GM21526 (cell line): Measurements from ENCODE around the gene RASA4B.
A peak's percentile ranks its signal among the peaks of the same experiment; 100 is the strongest.
"Not testable (repeated sequence)": the region's sequence is repeated elsewhere in the genome, so short reads cannot be mapped to it uniquely, and the experiment has no call there.

ENCODE experiments used
- ATAC-seq: cut with Tn5 transposase; IDR thresholded peaks from one replicate; pipeline ENCODE4 v1.9.1; 2021; ENCODE audit warnings: moderate library complexity; ENCODE audit not compliant: unreplicated experiment, low FRiP score

Gene RASA4B

DNA sequence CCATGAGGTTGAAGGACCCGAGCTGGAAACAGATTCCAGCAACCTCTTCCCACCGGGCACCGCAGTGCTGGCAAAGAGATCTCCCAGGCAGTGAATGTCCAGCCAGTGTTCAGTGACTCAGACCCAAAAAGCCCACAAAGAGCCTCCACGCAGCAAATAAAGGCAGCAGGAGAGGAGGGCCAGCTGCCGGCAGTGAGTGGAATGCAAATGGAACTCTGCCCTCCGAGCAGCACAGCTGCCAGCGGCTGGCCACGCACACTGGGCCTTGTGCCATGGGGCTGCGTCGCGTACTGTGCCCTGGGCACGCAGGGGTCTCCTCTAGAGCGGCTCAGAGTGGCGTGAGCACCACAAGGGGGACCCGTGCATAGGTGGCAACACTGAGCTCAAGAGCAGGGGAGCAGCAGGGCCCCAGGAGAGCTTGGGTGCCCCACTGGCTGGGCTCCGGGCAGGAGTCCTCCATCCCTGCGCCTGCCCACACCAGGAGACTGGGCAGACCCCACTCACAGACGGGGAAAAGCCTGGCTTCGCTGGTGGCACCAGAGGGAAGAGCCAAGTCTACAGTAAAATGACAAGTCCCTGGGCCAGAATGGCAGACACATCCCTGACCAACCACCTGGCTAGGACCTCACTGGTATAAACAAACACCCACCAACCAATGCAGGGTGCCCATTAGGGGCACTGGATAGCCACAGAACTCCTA is 42.7 kb downstream of the RASA4B start:
- ATAC-seq, result not testable (repeated sequence)

GRCh38 chr7:102474116-102474515 is 43.5 kb downstream of the RASA4B start:
- not testable (repeated sequence) for ATAC-seq

GRCh38 chr7:102473271-102473991 is 44.1 kb downstream of the RASA4B start:
- no peak for ATAC-seq

DNA sequence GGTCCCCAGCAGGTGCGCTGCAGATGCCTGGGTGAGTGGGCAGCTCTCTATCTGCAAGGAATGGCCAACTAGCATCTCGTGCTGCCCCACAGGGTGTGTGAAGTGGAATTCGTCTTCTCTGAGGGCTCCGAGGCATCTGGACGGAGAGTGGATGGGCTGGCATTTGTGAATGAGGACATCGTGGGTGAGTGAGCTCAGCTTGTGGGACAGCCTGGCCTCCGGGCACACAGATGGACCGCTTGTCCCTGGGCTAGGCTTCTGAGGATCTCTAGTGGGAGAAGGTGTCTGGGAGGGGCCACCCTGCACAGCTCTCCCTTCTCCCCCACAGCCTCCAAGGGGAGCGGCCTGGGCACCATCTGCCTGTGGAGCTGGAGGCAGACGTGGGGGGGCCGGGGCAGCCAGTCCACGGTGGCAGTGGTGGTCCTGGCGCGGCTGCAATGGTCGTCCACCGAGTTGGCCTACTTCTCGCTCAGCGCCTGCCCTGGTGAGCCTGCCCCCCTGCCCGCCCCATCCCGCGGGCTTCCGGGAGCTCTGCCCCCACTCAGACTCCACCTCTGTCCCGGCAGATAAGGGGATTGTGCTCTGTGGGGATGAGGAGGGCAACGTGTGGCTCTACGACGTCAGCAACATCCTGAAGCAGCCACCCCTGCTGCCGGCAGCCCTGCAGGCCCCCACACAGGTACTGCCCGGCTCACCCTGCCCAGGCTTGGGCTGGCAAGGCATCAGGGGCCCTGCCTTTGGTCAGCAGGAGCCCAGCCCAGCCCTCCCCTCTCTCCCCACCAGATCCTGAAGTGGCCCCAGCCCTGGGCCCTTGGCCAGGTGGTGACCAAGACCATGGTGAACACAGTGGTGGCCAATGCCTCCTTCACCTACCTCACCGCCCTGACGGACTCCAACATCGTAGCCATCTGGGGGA is 45.2 kb downstream of the RASA4B start:
- no peak for ATAC-seq

- ATAC-seq, result no peak
Observed at GRCh38 chr7:102471791-102472125, 45.8 kb downstream of the RASA4B start.

DNA sequence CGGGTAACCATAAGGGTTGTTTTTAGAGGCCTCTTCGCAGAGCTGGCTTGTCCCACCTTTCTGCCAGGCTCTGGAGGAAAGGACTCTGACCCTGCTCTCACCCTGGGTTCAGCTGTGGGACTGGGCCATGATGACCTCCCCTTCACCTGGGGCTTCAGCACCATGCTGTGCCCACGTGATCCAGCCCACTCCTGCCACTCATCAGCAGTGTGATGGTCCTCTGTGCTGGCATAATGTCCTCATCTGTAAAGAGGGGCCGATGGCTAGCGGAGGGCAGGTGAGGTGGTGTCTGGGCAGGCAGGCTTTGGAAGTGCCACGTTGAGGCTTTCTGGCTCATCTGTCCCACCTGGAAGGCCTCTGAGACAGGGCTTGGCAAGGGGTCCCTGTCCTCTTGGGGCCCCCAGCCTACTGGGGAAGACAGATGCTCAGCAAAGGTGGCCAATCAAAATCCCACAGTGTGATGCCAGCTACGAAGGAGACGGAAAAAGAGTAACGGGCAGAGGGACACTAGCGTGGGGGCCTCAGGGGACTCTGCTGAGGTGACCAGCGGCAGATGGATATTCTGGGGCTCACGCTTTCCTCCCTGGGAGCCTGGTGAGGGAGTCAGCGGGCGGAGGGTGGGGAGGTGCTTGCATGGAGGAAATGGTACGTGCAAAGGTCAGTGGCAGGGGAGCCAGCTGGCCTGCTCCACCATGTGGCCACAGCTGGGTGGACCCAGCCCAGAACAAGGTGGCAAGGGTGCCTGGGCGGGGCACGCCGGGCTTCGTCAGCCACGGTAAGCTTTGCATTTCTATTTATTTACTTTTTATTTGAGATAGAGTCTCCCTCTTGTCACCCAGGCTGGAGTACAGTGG is 47.4 kb downstream of the RASA4B start:
- ATAC-seq, result no peak

DNA sequence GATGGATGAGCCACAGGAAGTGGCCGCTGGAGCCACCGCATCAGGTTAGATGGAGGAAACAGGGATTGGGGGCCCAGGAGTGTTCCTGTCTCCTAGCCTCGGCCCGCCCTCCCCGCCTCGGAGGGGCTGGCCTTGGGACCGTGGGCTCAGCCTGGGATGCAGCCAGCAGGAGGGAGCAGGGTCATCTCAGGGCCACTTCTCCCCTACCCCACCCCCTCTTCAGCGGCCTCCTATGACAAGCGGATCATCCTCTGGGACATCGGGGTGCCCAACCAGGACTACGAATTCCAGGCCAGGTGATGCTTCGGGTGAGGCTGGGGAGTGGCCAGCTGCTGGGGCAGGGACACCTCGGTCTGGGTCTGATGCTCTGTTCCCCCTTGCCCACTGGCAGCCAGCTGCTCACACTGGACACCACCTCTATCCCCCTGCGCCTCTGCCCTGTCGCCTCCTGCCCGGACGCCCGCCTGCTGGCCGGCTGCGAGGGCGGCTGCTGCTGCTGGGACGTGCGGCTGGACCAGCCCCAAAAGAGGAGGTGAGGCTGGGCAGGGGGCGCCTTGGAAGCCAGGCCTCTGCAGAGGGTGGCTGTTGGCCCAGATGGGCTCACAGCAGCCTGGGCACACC is 48.1 kb downstream of the RASA4B start:
- no peak for ATAC-seq

DNA sequence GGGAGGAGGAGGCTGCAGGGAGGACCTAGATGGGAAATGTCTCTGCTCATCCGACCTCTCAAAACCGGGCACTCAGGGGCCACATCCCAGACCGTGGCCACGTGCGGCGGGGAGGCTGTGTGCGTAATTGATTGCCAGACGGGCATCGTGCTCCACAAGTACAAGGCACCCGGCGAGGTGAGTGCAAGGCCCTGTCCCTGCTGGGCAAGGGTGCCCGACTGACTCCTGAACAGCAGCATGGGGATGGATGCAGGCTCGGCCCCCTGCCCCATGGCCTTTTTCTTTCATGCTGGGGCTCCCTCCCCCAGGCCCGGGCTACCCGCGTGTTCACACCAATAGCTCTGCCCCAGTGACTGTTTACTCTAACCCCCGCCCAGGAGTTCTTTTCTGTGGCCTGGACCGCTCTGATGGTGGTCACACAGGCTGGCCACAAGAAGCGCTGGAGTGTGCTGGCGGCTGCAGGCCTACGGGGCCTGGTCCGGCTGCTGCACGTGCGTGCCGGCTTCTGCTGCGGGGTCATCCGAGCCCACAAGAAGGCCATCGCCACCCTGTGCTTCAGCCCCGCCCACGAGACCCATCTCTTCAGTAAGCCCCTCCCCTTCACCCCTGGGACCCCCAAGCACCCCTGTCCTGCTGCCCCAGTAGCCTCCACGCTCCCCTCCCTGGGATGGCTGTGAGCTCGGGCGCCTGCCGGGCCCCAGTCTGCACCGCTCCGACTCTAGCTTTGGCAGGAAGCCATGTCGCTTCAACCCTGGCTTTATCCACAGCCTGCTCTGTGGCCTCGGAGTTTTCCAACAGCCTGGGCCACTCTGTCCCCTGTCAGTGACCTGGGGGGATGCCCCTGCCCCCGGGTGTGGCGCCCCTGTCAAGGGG is 48.9 kb downstream of the RASA4B start:
- no peak for ATAC-seq

DNA sequence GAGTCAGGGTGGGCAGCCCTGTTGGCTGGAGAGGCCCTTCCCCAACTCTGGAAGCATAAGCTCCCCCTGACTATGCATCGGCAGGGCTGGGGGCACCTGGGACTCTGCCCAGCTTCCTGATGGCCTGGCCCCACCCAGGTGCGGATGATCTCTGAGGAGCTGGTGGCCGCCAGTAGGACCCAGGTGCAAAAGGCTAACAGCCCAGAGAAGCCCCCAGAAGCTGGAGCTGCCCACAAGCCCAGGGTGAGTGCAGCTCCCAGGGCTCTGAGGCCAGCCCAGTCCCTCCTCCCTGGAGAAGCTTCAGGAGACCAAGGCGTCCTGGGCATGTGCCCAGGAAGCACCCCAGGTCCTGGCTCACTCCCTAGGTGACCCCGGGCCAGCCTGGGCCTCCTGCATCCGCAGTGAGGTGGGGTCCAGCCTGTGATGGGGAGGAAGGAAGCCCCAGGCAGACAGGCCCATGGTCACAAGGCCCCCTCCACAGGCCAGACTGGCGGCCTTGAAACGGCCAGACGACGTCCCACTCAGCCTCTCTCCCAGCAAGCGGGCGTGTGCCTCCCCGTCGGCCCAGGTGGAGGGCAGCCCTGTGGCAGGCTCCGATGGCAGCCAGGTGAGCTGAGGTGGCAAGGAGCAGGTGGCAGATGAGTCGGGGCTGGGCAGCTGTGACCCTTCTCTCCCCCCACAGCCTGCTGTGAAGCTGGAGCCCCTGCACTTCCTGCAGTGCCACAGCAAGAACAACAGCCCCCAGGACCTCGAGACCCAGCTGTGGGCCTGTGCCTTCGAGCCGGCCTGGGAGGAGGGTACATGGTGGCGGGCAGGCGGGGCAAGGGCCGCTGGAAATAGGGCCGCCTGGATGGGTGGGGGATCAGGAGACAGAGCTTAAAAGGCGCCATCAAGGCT is 49.7 kb downstream of the RASA4B start:
- no peak for ATAC-seq

GRCh38 chr7:102466097-102466496 is 51.5 kb downstream of the RASA4B start:
- ATAC-seq, result no peak

- peak; percentile 71 for ATAC-seq
Observed at GRCh38 chr7:102464577-102465280, 52.8 kb downstream of the RASA4B start, which contains the start of the genes ALKBH4 and LRWD1. Gene ALKBH4, minus strand, starts transcription at chr7:102464863. Its CDS starts 27 bp downstream, at chr7:102464836. Gene LRWD1, plus strand, starts transcription at chr7:102464984. Its CDS starts 97 bp downstream, at chr7:102465081.

- ATAC-seq, result no peak
Observed at GRCh38 chr7:102463841-102464576, 53.6 kb downstream of the RASA4B start.

DNA sequence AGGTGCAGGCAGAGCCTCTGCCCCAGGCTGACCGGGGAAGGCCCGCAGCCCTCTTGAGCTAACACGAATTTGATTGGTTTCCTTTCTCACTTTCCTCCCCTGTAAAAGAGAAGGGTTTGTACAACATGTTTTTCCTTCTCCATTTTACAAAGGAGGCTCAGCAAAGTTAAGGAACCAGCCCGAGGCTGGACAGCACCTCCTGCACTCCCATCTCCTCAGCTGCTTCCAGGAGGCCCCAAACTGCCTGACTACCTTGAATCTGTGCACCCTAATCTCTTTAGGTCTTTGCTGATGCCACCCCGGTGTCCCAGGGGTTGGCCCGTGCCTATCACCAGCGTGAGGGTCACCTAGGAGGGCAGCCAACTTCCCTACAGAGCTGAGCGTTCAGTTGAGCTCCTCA is 57.1 kb downstream of the RASA4B start:
- no peak for ATAC-seq

DNA sequence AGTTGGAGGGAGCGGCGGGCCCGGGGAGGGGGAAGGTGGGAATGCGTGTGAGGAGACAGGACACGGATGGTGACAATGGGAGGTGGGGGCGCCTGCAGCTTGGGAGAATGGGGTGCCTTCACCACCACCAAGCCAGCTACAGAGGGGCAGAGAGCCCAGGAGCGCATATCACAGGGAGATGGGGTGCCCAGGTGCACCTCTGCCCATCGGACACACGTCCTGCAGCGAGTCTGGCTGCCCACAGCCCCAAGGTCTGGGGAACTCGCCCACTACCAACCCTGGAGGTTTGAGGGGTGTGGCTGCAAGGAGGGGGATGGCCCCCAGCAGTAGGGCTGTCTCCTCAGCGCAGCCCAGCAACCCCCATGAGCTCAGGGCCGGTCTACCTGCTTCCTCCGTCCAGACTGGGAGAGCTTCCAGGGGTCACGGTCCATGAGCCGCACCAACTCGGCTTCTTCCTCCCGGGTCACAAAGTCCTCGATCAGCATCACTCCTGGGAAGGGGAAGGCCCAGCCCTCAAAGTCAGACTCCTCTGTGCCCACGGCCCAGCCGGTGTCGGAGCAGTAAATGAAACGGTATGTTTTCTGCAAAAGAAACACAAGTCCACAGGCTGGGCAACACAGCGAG is 58.2 kb downstream of the RASA4B start:
- no peak for ATAC-seq

- no peak for ATAC-seq
Observed at GRCh38 chr7:102457352-102457924, 60.1 kb downstream of the RASA4B start.

- no peak for ATAC-seq
Observed at GRCh38 chr7:102456327-102456726, 61.2 kb downstream of the RASA4B start.
